IMR-90 (cell line): ENCODE results near the gene GBE1. TPM values are rescaled to one million over a fixed set of nuclear protein-coding genes. Genes with fewer than 3 reads are reported as not detected.

Experiments used
- ATAC-seq: fragments of 200-7000 bp; cut with Tn5 transposase; 2 replicates; pipeline ENCODE4 v1.9.1; 2020; ENCODE audit warnings: low read depth, mild to moderate bottlenecking, moderate library complexity
- BruUV-seq: library from RNA; stranded (reverse); fragments of 400-500 nt; replicated peaks from 2 replicates; lab custom pipeline; 2021; lab: Mats Ljungman, UMichigan
- CTCF ChIA-PET: fragments of 300-600 bp; formaldehyde crosslinking; extraction: SDS; loops from one replicate; lab custom pipeline; 2021; ENCODE audit warnings: antibody characterized with exemption; lab: Yijun Ruan, JAX
- POLR2A ChIA-PET: fragments of 300-600 bp; sonication (Branson Sonifier 250); formaldehyde crosslinking; loops from one replicate; lab custom pipeline; 2022; ENCODE audit warnings: antibody characterized with exemption; ENCODE audit not compliant: unreplicated experiment; lab: Charles Lee
- DNase-seq: peaks from one replicate; pipeline ENCODE4 v3.0.0; 2013
- H2AFZ ChIP-seq: replicated peaks from 2 replicates; pipeline ENCODE3; 2013; ENCODE audit warnings: low read length, mild to moderate bottlenecking; ENCODE audit not compliant: poor library complexity
- H2AK5ac ChIP-seq: 2 replicates; pipeline ENCODE4 v1.6.1; 2013; ENCODE audit warnings: low read depth, low read length, inconsistent platforms
- H2AK9ac ChIP-seq: replicated peaks from 2 replicates; pipeline ENCODE3; 2013; ENCODE audit warnings: mild to moderate bottlenecking, low read depth, low read length, moderate library complexity; ENCODE audit not compliant: poor library complexity
- H2BK120ac ChIP-seq: 2 replicates; pipeline ENCODE4 v1.6.1; 2013; ENCODE audit warnings: low read depth, low read length, inconsistent platforms
- H2BK15ac ChIP-seq: 3 replicates; pipeline ENCODE4 v1.6.1; 2013; ENCODE audit warnings: low read depth, low read length, inconsistent platforms
- H2BK20ac ChIP-seq: 2 replicates; pipeline ENCODE4 v1.6.1; 2013; ENCODE audit warnings: low read depth, mild to moderate bottlenecking, inconsistent platforms, low read length, moderate library complexity
- H2BK5ac ChIP-seq: 2 replicates; pipeline ENCODE4 v1.6.1; 2013; ENCODE audit warnings: mild to moderate bottlenecking, low read depth, low read length, inconsistent platforms; ENCODE audit not compliant: poor library complexity, severe bottlenecking
- H3K14ac ChIP-seq: replicated peaks from 2 replicates; pipeline ENCODE4 v1.6.1; 2013; ENCODE audit warnings: low read depth, low read length, inconsistent platforms
- H3K18ac ChIP-seq: 2 replicates; pipeline ENCODE4 v1.6.1; 2013; ENCODE audit warnings: low read depth, low read length, control low read depth
- H3K23ac ChIP-seq: 2 replicates; pipeline ENCODE4 v1.6.1; 2013; ENCODE audit warnings: low read depth, low read length, inconsistent platforms
- H3K27ac ChIP-seq: 2 replicates; pipeline ENCODE4 v1.5.1; 2013; ENCODE audit warnings: mild to moderate bottlenecking, control low read depth, low read length; ENCODE audit not compliant: insufficient read depth
- H3K27me3 ChIP-seq: 2 replicates; pipeline ENCODE4 v1.6.1; 2013; ENCODE audit warnings: low read length; ENCODE audit not compliant: control insufficient read depth, insufficient read depth
- H3K36me3 ChIP-seq: 2 replicates; pipeline ENCODE4 v1.6.1; 2013; ENCODE audit warnings: low read length, mixed read lengths; ENCODE audit not compliant: control insufficient read depth, insufficient read depth
- H3K4ac ChIP-seq: 2 replicates; pipeline ENCODE4 v1.6.1; 2013; ENCODE audit warnings: low read depth, low read length, inconsistent platforms
- H3K4me1 ChIP-seq: 2 replicates; pipeline ENCODE4 v1.6.1; 2013; ENCODE audit warnings: low read length, mixed read lengths; ENCODE audit not compliant: control insufficient read depth, insufficient read depth
- H3K4me2 ChIP-seq: 2 replicates; pipeline ENCODE4 v1.6.1; 2013; ENCODE audit warnings: low read depth, mild to moderate bottlenecking, control low read depth, low read length, moderate library complexity
- H3K4me3 ChIP-seq: 2 replicates; pipeline ENCODE4 v1.5.1; 2013; ENCODE audit warnings: low read depth, mild to moderate bottlenecking, control low read depth, low read length, moderate library complexity; ENCODE audit not compliant: insufficient read depth
- H3K56ac ChIP-seq: 2 replicates; pipeline ENCODE4 v1.6.1; 2013; ENCODE audit warnings: low read length, inconsistent platforms; ENCODE audit not compliant: insufficient read depth; ENCODE audit errors: extremely low read depth
- H3K79me1 ChIP-seq, 2 experiments: 2 replicates each; pipeline ENCODE4 v1.6.1; 2013; ENCODE audit warnings: low read length in 2 of 2, inconsistent platforms in 1 of 2, low read depth in 1 of 2
- H3K9ac ChIP-seq: 2 replicates; pipeline ENCODE4 v1.6.1; 2013; ENCODE audit warnings: low read depth, low read length, control low read depth
- H3K9me1 ChIP-seq: 2 replicates; pipeline ENCODE4 v1.6.1; 2013; ENCODE audit warnings: low read length, inconsistent platforms; ENCODE audit not compliant: insufficient read depth
- H3K9me3 ChIP-seq: 2 replicates; pipeline ENCODE4 v1.6.1; 2013; ENCODE audit warnings: low read length; ENCODE audit not compliant: control insufficient read depth, insufficient read depth
- H4K20me1 ChIP-seq: 2 replicates; pipeline ENCODE4 v1.6.1; 2013; ENCODE audit warnings: low read length, inconsistent platforms; ENCODE audit not compliant: insufficient read depth
- H4K5ac ChIP-seq: 2 replicates; pipeline ENCODE4 v1.6.1; 2013; ENCODE audit warnings: mild to moderate bottlenecking, low read depth, low read length, control low read depth
- H4K8ac ChIP-seq, 2 experiments: 2 replicates each; pipeline ENCODE4 v1.6.1; 2013; ENCODE audit warnings: low read depth in 2 of 2, low read length in 2 of 2, control low read depth in 1 of 2, inconsistent platforms in 1 of 2
- H4K91ac ChIP-seq: 2 replicates; pipeline ENCODE4 v1.6.1; 2013; ENCODE audit warnings: low read depth, low read length, inconsistent platforms; ENCODE audit not compliant: insufficient read depth
- FOS ChIP-seq: fragments of 150-350 bp; IDR thresholded peaks from 2 replicates; pipeline ENCODE4 v1.6.1; 2016; ENCODE audit warnings: low read depth, low read length
- MAZ ChIP-seq: IDR thresholded peaks from 2 replicates; pipeline ENCODE4 v1.6.1; 2012; ENCODE audit warnings: low read depth, mild to moderate bottlenecking, low read length, improper control_type of control experiment, moderate library complexity, borderline replicate concordance
- NFE2L2 ChIP-seq: fragments of 150-350 bp; IDR thresholded peaks from 2 replicates; pipeline ENCODE4 v1.6.1; 2016; ENCODE audit warnings: low read depth, mild to moderate bottlenecking, low read length
- RCOR1 ChIP-seq: IDR thresholded peaks from 2 replicates; pipeline ENCODE4 v1.6.1; 2012; ENCODE audit warnings: mild to moderate bottlenecking, low read length, improper control_type of control experiment; ENCODE audit not compliant: insufficient replicate concordance
- WGBS, 2 experiments: methylation state at CpG; one replicate each; pipeline versions ENCODE4 v1.1.5 to v1.1.7; 2013; ENCODE audit warnings: missing lambda C conversion rate in 2 of 2; ENCODE audit not compliant: insufficient read length in 1 of 2; ENCODE audit errors: extremely low coverage in 2 of 2; 5-methylcytosine and 5-hydroxymethylcytosine counted together
- dilution Hi-C: fragments of 300-500 bp; cut with HindIII; formaldehyde crosslinking; loops from one replicate; pipeline ENCODE4 v1.14.3; 2018; ENCODE audit warnings: low sequenced_read_pairs; ENCODE audit not compliant: unreplicated experiment
- in situ Hi-C: fragments of 300-500 bp; cut with MboI; formaldehyde crosslinking; loops from 3 replicates; pipeline ENCODE4 v1.14.3; 2019; ENCODE audit warnings: low sequenced_read_pairs, inconsistent platforms, mixed read lengths
- intact Hi-C: fragments of 100-400 bp; cut with micrococcal nuclease; formaldehyde crosslinking; loops from 2 replicates; pipeline ENCODE4 v1.10.0; 2022
- polyA plus RNA-seq, 3 experiments: library from polyadenylated mRNA; depleted of rRNA; stranded (reverse); fragments of >200 nt; gene quantifications; 2 replicates each; pipeline ENCODE4 v1.2.3, GENCODE V29; 2012; ENCODE audit warnings: low replicate concordance in 1 of 3
- total RNA-seq: library from RNA; depleted of rRNA; stranded (reverse); fragments of >200 nt; gene quantifications from 2 replicates; pipeline ENCODE4 v1.2.3, GENCODE V29; 2012
- TF ChIP-seq, protein P1 (sequence below): fragments of 150-350 bp; IDR thresholded peaks from 2 replicates; pipeline ENCODE4 v1.6.1; 2017; ENCODE audit warnings: mild to moderate bottlenecking, antibody characterized with exemption, low read length, low read depth

Gene GBE1
- total and polyA plus RNA-seq, 2 of the 4 experiments (the other 2 are of a cell fraction): 36.7 to 90.3 TPM

DNA sequence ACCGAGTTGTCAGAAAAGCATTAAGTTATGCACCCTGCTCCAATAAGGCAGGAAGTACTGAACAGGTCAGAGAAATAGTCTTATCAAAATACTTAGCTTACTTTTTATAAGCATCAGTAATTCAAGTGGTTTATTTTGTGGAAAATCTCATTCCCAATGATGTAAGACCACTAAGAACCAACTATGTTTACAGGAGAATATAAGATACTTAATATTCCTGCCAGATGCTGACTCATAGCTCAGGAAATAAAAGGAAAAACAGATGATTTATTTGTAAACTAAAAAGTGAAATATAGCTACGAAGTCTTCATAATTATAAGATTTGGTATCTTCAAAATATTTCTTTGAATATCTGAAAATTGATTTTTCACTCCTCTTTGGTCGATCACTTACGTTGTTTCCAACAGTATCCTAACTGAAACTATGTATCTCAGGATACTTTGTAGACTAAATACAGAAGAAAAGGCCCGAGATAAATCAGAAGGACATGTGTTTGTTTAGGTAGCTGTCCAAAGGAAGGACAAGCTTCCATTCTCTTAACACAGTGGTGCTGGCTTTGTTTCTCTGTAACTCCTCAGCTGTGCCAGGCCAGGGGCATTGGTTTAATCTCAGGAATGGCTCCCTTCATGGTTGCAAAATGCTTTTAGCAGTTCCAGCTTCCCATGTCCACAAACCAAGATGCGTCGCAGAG lies 295.8 kb downstream of the GBE1 start:
- intact Hi-C loops: no loop called here
- no peak overlapping the region for H3K27ac ChIP-seq
- H3K18ac ChIP-seq: no peak overlapping the region
- H2BK15ac ChIP-seq: no peak overlapping the region
- DNase-seq (no peak), ATAC-seq (no peak)
- no peak overlapping the region for H2AFZ ChIP-seq
- no peak overlapping the region for H3K23ac ChIP-seq
- H4K5ac ChIP-seq: no peak overlapping the region
- H3K27me3 ChIP-seq: no peaks in the 10 kb centered on the region
- 90% methylated on average over 2 of the region's 7 CpGs; no CpG with 5 or more reads in 1 of the 2 experiments for WGBS, 2 experiments
- H2AK9ac ChIP-seq: no peak overlapping the region
- H2BK5ac ChIP-seq: no peak overlapping the region
- no peaks in the 10 kb centered on the region for H3K36me3 ChIP-seq
- no peak overlapping the region for H2AK5ac ChIP-seq
- H3K56ac ChIP-seq: no peak overlapping the region
- no peaks in the 10 kb centered on the region for H3K4me1 ChIP-seq
- BruUV-seq: no TSS peak
- ChIA-PET CTCF (interaction anchor here (0.7 to 1.2 kb wide), 2 partner anchors 19 to 628 kb away, joined by 3 read pairs; no protein-coding TSS in a partner anchor), POLR2A (no interaction called here)
- TF ChIP-seq RCOR1 (no peak), FOS (no peak), NFE2L2 (no peak), MAZ (no peak)
- TF ChIP-seq, protein P1, sequence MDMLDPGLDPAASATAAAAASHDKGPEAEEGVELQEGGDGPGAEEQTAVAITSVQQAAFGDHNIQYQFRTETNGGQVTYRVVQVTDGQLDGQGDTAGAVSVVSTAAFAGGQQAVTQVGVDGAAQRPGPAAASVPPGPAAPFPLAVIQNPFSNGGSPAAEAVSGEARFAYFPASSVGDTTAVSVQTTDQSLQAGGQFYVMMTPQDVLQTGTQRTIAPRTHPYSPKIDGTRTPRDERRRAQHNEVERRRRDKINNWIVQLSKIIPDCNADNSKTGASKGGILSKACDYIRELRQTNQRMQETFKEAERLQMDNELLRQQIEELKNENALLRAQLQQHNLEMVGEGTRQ: no peak
- no peak overlapping the region for H4K8ac ChIP-seq
- dilution Hi-C loops: no loop called here
- no peaks in the 10 kb centered on the region for H3K9me1 ChIP-seq
- no peak overlapping the region for H3K4me3 ChIP-seq
- no peak overlapping the region for H2BK20ac ChIP-seq
- no peaks in the 10 kb centered on the region for H4K20me1 ChIP-seq
- H3K4ac ChIP-seq: no peak overlapping the region
- no peak overlapping the region for H3K4me2 ChIP-seq
- no peak overlapping the region for H2BK120ac ChIP-seq
- no peak overlapping the region for H4K91ac ChIP-seq
- H3K9ac ChIP-seq: no peak overlapping the region
- no peaks in the 10 kb centered on the region for H3K9me3 ChIP-seq
- H3K79me1 ChIP-seq: no peaks in the 10 kb centered on the region
- in situ Hi-C loops: no loop called here
- no peak overlapping the region for H3K14ac ChIP-seq
